ENCODE measurements around the gene ARHGDIG.

GRCh38 chr16:255183-255582 lies 25.2 kb upstream of the ARHGDIG start:
- TF ChIP-seq, protein P1, sequence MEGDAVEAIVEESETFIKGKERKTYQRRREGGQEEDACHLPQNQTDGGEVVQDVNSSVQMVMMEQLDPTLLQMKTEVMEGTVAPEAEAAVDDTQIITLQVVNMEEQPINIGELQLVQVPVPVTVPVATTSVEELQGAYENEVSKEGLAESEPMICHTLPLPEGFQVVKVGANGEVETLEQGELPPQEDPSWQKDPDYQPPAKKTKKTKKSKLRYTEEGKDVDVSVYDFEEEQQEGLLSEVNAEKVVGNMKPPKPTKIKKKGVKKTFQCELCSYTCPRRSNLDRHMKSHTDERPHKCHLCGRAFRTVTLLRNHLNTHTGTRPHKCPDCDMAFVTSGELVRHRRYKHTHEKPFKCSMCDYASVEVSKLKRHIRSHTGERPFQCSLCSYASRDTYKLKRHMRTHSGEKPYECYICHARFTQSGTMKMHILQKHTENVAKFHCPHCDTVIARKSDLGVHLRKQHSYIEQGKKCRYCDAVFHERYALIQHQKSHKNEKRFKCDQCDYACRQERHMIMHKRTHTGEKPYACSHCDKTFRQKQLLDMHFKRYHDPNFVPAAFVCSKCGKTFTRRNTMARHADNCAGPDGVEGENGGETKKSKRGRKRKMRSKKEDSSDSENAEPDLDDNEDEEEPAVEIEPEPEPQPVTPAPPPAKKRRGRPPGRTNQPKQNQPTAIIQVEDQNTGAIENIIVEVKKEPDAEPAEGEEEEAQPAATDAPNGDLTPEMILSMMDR (IDR thresholded peaks at IDR 0.05) = no peak
- TF ChIP-seq POLR2A (IDR thresholded peaks at IDR 0.05) = no peak

Data from esophagus squamous epithelium (tissue), 4 donors.